HFFc6 (cell line): ENCODE measurements around the gene ACTMAP. TPM values are rescaled to one million over a fixed set of nuclear protein-coding genes. Genes with fewer than 3 reads are reported as not detected.

Experiments
- DNase-seq: peaks from one replicate; pipeline ENCODE4 v3.0.0-alpha.2; 2018
- H3K27ac Mint-ChIP-seq: 2 replicates; pipeline ENCODE4 v1.8.0; 2020; ENCODE audit warnings: mild to moderate bottlenecking, mixed read lengths
- H3K27me3 Mint-ChIP-seq: 2 replicates; pipeline ENCODE4 v1.8.0; 2021; ENCODE audit warnings: mild to moderate bottlenecking, moderate library complexity, mixed read lengths; ENCODE audit not compliant: insufficient read depth
- H3K36me3 Mint-ChIP-seq: 2 replicates; pipeline ENCODE4 v1.8.0; 2021; ENCODE audit warnings: low read depth, mixed read lengths
- H3K4me1 Mint-ChIP-seq: 2 replicates; pipeline ENCODE4 v1.8.0; 2020; ENCODE audit warnings: low read depth, mixed read lengths
- H3K4me3 Mint-ChIP-seq: 2 replicates; pipeline ENCODE4 v1.8.0; 2020; ENCODE audit warnings: mild to moderate bottlenecking, moderate library complexity, mixed read lengths
- H3K9me3 Mint-ChIP-seq: 2 replicates; pipeline ENCODE4 v1.8.0; 2020; ENCODE audit warnings: mild to moderate bottlenecking, mixed read lengths
- CTCF ChIP-seq: fragments of 200-600 bp; sonication (generic); IDR thresholded peaks from 2 replicates; pipeline ENCODE4 v1.5.0; 2021; ENCODE audit warnings: antibody characterized with exemption, mild to moderate bottlenecking
- total RNA-seq, 6 experiments: library from RNA; stranded (reverse); fragmentation: NEBNext Ultra II Directional; extraction: Animal tissue kit (Norgen Biotek cat#: 25700); gene quantifications; 2 replicates in 1 of 6; 3 replicates in 5 of 6; pipeline ENCODE4 v1.2.3, GENCODE V29; 2021

Gene ACTMAP
- total RNA-seq, 6 experiments from 2014 or later = 6.7 to 8.5 (median 7.5) TPM

GRCh38 chr19:40739871-40740703 lies 10.2 kb downstream of the ACTMAP start:
- DNase-seq = no peak
- H3K4me1 Mint-ChIP-seq = peaks cover 16% of the 10 kb centered on the region
- no peak for TF ChIP-seq CTCF
- peaks cover 21% of the 10 kb centered on the region for H3K36me3 Mint-ChIP-seq
- H3K27me3 Mint-ChIP-seq = peaks cover 6% of the 10 kb centered on the region
- no peaks in the 10 kb centered on the region for H3K9me3 Mint-ChIP-seq
- no peak overlapping the region for H3K4me3 Mint-ChIP-seq
- H3K27ac Mint-ChIP-seq = peak overlapping the region; percentile 80

GRCh38 chr19:40739030-40739839 lies 11.0 kb downstream of the ACTMAP start:
- Mint-ChIP-seq H3K4me3 (no peak overlapping the region), H3K27me3 (peaks cover 6% of the 10 kb centered on the region), H3K4me1 (peaks cover 14% of the 10 kb centered on the region), H3K9me3 (no peaks in the 10 kb centered on the region), H3K27ac (no peak overlapping the region), H3K36me3 (peaks cover 22% of the 10 kb centered on the region)
- no peak for DNase-seq
- TF ChIP-seq CTCF = no peak

GRCh38 chr19:40737102-40737644 lies 13.1 kb downstream of the ACTMAP start:
- Mint-ChIP-seq H3K36me3 (peaks cover 38% of the 10 kb centered on the region), H3K27ac (no peak overlapping the region), H3K4me1 (peaks cover 14% of the 10 kb centered on the region), H3K4me3 (no peak overlapping the region), H3K9me3 (no peaks in the 10 kb centered on the region), H3K27me3 (peaks cover 6% of the 10 kb centered on the region)
- no peak for DNase-seq
- no peak for TF ChIP-seq CTCF

GRCh38 chr19:40736661-40737060 lies 13.6 kb downstream of the ACTMAP start:
- peaks cover 38% of the 10 kb centered on the region for H3K36me3 Mint-ChIP-seq
- peaks cover 6% of the 10 kb centered on the region for H3K27me3 Mint-ChIP-seq
- H3K9me3 Mint-ChIP-seq = no peaks in the 10 kb centered on the region
- H3K27ac Mint-ChIP-seq = no peak overlapping the region
- TF ChIP-seq CTCF = no peak
- H3K4me1 Mint-ChIP-seq = peaks cover 14% of the 10 kb centered on the region
- no peak overlapping the region for H3K4me3 Mint-ChIP-seq
- DNase-seq = no peak

- H3K27ac Mint-ChIP-seq = no peak overlapping the region
- no peaks in the 10 kb centered on the region for H3K9me3 Mint-ChIP-seq
- peaks cover 7% of the 10 kb centered on the region for H3K4me1 Mint-ChIP-seq
- peaks cover 49% of the 10 kb centered on the region for H3K36me3 Mint-ChIP-seq
- H3K4me3 Mint-ChIP-seq = no peak overlapping the region
- DNase-seq = no peak
- TF ChIP-seq CTCF = no peak
- H3K27me3 Mint-ChIP-seq = peaks cover 4% of the 10 kb centered on the region
Measured at GRCh38 chr19:40735013-40735771, 15.1 kb downstream of the ACTMAP start.
